Kidney epithelial cell (primary cell): ENCODE results near the gene MYO3B. TPM values are rescaled to one million over a fixed set of nuclear protein-coding genes. Genes with fewer than 3 reads are reported as not detected.
"Not testable (repeated sequence)": the region's sequence is repeated elsewhere in the genome, so short reads cannot be mapped to it uniquely, and the experiment has no call there.

Source experiments
- DNase-seq: peaks from one replicate; pipeline ENCODE4 v3.0.0-alpha.2; 2010; ENCODE audit warnings: low read depth
- H3K27me3 ChIP-seq: 2 replicates; pipeline ENCODE4 v1.6.0; 2011; ENCODE audit warnings: low read length; ENCODE audit not compliant: control insufficient read depth, insufficient read depth
- H3K36me3 ChIP-seq: 2 replicates; pipeline ENCODE4 v1.5.1; 2011; ENCODE audit warnings: low read length; ENCODE audit not compliant: control insufficient read depth, insufficient read depth
- H3K4me3 ChIP-seq: 2 replicates; pipeline ENCODE4 v1.5.1; 2011; ENCODE audit warnings: low read depth, mild to moderate bottlenecking, control low read depth, low read length
- total RNA-seq: library from RNA; depleted of rRNA; stranded (reverse); fragments of >200 nt; gene quantifications from 2 replicates; pipeline ENCODE4 v1.2.3, GENCODE V29; 2015
- TF ChIP-seq, protein P1 (sequence below): IDR thresholded peaks from 2 replicates; pipeline ENCODE4 v1.5.1; 2011; ENCODE audit warnings: mild to moderate bottlenecking, moderate library complexity, low read length, control low read depth, inconsistent platforms; ENCODE audit not compliant: insufficient read depth, poor library complexity, severe bottlenecking

MYO3B gene
- total RNA-seq, 1 donor from 2014 or later = 1.1 TPM

DNA sequence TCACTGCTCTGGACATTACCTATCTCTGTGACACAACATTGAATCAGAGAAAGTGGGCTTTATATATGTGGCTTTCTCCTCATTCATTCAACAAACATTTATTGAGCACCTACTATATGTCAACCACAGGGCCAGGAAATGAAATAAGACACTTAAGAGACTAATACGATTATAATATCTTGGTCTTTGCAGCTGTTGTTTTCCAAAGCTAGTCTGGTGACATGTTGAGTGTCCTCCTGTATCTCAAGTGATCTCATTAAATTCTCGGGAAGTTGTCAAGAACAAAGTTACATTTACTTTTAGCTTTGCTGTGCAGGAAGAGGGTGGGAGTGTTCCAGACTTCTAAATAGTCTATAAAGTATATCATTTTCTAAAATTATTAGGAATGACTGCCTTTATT lies 372.6 kb downstream of the MYO3B start:
- TF ChIP-seq, protein P1, sequence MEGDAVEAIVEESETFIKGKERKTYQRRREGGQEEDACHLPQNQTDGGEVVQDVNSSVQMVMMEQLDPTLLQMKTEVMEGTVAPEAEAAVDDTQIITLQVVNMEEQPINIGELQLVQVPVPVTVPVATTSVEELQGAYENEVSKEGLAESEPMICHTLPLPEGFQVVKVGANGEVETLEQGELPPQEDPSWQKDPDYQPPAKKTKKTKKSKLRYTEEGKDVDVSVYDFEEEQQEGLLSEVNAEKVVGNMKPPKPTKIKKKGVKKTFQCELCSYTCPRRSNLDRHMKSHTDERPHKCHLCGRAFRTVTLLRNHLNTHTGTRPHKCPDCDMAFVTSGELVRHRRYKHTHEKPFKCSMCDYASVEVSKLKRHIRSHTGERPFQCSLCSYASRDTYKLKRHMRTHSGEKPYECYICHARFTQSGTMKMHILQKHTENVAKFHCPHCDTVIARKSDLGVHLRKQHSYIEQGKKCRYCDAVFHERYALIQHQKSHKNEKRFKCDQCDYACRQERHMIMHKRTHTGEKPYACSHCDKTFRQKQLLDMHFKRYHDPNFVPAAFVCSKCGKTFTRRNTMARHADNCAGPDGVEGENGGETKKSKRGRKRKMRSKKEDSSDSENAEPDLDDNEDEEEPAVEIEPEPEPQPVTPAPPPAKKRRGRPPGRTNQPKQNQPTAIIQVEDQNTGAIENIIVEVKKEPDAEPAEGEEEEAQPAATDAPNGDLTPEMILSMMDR = no peak
- H3K27me3 ChIP-seq = no peaks in the 10 kb centered on the region
- no peak for DNase-seq
- no peaks in the 10 kb centered on the region for H3K36me3 ChIP-seq
- no peak overlapping the region for H3K4me3 ChIP-seq

DNA sequence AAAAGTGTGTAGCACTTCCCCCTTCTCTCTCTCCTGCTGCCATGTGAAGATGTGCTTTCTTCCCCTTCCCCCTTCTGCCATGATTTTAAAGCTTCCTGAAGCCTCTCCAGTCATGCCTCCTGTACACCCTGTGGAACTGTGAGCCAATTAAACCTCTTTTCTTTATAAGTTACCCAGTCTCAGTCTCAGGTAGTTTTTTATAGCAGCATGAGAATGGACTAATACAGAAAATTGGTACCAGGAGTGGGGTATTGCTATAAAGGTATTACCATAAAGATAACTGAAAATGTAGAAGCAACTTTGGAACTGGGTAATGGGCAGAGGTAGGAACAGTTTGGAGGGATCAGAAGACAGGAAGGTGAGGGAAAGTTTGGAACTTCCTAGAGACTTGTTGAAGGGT lies 374.0 kb downstream of the MYO3B start:
- H3K4me3 ChIP-seq, DNase-seq, H3K36me3 ChIP-seq, H3K27me3 ChIP-seq: not testable (repeated sequence)

DNA sequence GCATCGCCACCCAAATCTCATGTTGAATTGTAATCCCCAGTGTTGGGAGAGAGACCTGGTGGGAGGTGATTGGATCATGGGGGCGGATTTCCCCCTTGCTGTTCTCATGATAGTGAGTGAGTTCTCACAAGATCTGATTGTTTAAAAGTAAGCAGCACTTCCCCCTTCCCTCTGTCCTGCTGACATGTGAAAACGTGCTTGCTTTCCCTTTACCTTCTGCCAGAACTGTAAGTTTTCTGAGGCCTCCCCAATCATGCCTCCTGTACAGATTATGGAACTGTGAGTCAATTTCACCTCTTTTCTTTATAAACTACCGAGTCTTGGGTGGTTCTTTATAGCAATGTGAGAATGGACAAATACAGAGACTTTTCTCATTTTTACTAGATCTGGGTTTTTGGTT lies 375.8 kb downstream of the MYO3B start:
- TF ChIP-seq, protein P1 = no peak
- Histone ChIP-seq H3K27me3 (no peaks in the 10 kb centered on the region), H3K36me3 (no peaks in the 10 kb centered on the region)

GRCh38 chr2:170554278-170554955 lies 376.5 kb downstream of the MYO3B start:
- DNase-seq = no peak
- Histone ChIP-seq H3K4me3 (no peak overlapping the region), H3K36me3 (no peaks in the 10 kb centered on the region), H3K27me3 (no peaks in the 10 kb centered on the region)
- TF ChIP-seq, protein P1 = no peak

More for the DNA sequence above, 375.8 kb downstream of the MYO3B start:
- no peak for DNase-seq
- no peak overlapping the region for H3K4me3 ChIP-seq

DNA sequence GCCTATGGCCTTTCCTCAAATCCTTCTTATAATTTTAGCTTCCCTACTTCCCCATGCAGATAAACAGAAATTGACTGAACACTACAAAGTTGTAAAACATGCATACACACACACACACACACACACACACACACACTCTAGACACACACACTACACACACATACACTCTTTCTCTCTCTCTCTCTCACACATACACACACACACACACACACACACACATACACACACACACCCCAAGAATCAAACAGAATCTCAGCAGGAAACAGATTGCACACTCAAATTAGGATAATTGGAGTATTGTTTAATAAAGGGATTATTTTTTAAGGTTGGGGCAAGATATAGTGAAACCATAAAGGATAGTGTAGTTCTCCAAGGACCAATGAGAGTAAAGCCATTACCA lies 385.0 kb downstream of the MYO3B start:
- TF ChIP-seq, protein P1 = no peak
- Histone ChIP-seq H3K36me3 (no peaks in the 10 kb centered on the region), H3K4me3 (no peak overlapping the region), H3K27me3 (no peaks in the 10 kb centered on the region)
- no peak for DNase-seq

DNA sequence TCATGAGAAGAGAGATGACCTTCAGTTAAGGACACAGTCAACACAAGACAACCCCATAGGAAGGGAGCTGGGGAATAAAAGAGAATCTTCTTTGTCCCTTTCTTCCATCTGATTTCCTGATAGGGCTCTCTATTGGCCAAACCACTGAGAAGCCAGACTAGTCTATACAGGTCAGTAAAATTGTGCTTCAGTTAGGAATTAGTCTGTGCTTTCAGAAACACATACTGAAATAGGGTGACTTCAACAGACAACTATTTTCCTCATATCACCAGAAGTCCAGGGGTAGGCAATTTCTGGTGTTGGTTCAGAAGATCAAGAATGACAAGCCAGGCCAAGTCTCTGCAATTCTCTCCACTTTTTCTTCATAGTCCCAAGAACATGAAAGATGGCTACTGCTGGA lies 385.5 kb downstream of the MYO3B start:
- DNase-seq = no peak
- H3K4me3 ChIP-seq = no peak overlapping the region
- H3K36me3 ChIP-seq = no peaks in the 10 kb centered on the region
- TF ChIP-seq, protein P1 = no peak
- H3K27me3 ChIP-seq = no peaks in the 10 kb centered on the region
